SKM-1 treated with dmso at 0.1 percent for 144 hours (cell line): ENCODE data around the gene SDSL.

ENCODE experiments used
- DNase-seq: peaks from one replicate; lab custom pipeline; 2025; ENCODE audit not compliant: unreplicated experiment; lab: John Stamatoyannopoulos, UW

The SDSL gene

DNA sequence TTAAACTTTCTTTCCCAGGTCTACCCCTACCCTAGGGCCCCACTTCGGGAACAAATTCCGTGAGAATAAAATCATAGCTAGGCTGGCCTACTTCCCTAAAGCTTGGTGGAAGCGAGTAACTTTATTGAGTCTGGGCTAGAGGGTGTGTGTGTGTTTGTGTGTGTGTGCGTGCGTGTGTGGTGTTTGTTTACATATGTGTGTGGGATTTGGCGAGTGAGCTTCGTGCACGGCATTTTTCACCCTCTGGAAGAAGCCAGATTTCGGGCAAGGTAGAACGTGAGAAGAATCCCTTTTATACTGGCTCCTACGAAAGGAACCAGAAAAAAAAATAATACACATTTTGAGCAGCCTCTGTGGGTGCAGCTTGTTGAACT lies 57.0 kb downstream of the SDSL start:
- DNase-seq: no peak

DNA sequence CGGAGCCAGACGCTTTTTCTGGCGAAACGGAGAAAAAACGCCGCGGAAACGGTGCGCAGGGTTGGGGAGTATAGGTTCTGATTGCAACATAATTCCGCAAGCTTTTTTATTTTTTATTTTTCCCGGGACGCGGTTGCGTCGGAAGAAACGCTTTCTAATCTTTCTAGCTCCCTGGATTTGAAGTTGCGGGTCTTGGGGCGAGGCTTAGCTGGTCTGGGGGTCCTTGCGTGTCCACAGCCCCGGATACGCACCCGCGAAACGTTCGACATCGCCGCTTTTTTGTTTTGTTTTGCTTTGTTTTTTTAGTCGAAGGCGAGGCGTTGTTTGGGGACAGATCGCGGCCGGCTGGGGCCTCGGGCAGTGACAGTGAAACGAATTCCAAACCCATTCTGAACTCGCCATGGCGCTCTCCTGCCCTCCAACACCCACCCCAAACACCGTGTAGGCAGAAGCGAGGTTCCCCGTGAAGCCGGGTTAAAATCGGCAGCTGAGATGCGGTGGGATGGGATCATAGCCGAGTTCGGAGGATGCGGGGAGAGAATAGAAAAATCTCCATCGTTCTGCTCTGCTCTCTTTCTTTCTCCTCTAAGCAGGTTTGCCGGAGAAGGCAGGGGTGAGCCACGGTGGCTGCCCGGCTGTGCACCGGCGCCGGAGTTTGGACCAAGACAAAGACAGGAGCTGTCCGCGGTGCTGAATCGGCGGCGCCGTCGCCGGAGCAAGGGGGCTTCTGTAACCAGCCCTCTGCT lies 57.6 kb downstream of the SDSL start:
- DNase-seq: no peak

DNA sequence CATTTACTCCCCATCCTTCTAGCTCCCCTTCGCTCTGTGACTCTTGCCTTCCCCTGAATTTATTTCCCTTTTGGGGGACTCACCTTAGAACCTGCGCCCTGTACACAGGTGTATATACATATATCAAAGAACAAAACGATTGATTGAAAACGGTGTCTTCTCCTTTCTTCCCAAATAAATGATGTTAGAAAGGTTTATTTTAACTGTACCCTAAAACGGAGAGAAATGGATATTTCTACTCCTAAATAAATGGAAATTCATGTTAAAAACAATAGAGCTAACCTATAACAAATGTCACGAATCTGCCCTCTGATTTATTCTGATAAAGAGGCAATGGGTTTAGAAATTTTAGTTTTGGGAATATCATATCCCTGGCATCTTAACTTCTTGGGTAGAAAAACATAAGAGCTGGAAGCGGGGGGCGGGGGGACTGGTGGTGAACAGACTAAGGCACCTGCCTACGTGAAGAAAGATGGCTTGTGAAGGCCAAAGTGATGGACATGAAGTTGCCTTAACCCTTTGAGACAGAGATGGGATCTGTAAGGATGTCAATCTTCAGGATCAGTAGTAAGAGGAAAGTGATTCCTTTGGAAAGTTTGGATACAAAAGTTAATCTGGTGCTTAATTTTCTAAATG lies 58.3 kb downstream of the SDSL start:
- no peak for DNase-seq

DNA sequence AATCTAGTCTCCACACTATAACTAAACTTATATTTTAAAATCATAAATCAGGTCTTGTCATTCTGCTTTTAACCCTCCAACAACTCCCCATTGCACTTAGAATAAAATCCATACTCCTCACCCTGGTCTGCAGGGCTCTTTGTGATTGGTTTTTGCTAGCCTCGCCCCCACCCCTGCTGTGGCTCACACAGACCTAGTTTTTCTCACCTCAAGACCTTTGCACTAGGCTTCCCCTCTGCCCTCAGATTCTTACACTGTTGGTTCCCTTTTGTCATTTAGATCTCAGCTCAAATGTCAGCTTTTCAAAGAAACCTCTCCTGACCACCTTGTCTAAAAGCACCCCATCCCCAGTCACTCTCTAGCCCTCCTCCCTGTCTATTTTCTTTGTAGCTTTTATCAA lies 60.2 kb downstream of the SDSL start:
- no peak for DNase-seq

DNA sequence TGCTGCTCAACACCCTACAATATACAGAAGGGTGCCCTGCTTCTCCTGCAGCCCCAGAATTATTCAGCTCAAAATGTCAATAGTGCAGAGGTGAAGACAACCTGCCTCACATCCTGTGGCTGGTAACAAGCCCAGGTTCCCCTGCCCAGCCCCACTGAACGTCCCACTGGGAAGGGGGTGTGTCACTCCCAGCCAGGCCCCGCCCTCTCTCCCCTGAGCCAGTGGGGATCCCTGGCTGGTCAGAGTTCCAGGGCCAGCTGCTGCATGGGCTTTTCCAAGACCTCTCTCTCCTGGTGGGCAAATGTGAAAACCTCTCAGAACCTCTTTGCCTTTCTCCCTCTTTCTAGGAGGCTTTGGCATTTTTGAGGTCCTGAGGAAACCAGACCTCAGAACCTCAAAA lies 63.1 kb downstream of the SDSL start:
- no peak for DNase-seq

DNA sequence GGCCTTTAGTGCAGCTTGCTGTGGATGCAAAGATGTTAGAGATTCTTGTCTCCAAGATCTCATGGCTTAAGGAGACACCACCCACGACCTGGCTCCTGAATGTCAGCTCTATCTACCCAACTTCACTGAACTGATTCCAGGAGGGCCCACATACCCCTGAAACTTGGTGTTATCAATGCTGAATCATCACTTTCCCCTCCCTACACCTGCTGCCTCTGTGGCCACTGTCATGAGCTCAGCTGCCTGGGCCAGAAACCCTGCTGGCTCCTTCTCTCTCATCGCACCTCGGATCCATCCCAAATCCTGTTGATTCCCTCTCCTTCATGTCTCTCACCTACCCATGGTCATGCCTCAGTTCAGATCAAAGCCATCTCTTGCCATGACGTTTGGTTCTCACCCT lies 64.5 kb downstream of the SDSL start:
- no peak for DNase-seq
